GM18507 (cell line): ENCODE data around the gene CHRNB4.
"Not testable (repeated sequence)": the region's sequence is repeated elsewhere in the genome, so short reads cannot be mapped to it uniquely, and the experiment has no call there.

Source experiments
- DNase-seq: peaks from one replicate; pipeline ENCODE4 v3.0.0; 2011; ENCODE audit warnings: low read depth; ENCODE audit not compliant: insufficient read length; ENCODE audit errors: extremely low spot score
- FAIRE-seq: peaks from 2 replicates; lab custom pipeline; 2011; peaks lifted over from hg19 to GRCh38; lab: Jason Lieb, UNC

CHRNB4 gene

GRCh38 chr15:78641102-78641748 lies at the start of gene CHRNB4:
TSS of gene CHRNB4 (minus strand) at chr15:78641210. CDS start at chr15:78641133, 77 bp downstream.
- DNase-seq (no peak), FAIRE-seq (no peak)

GRCh38 chr15:78689626-78690025 lies 48.6 kb upstream of the CHRNB4 start:
- no peak for DNase-seq
- FAIRE-seq: no peak

GRCh38 chr15:78685925-78686324 lies 44.9 kb upstream of the CHRNB4 start:
- DNase-seq (no peak), FAIRE-seq (no peak)

- FAIRE-seq (no peak), DNase-seq (no peak)
These were observed 44.3 kb upstream of the CHRNB4 start for GRCh38 chr15:78685159-78685921.

- no peak for FAIRE-seq
- DNase-seq: no peak
These were observed 43.6 kb upstream of the CHRNB4 start for GRCh38 chr15:78684657-78685056.

- FAIRE-seq, DNase-seq: not testable (repeated sequence)
These were observed 42.6 kb upstream of the CHRNB4 start for GRCh38 chr15:78683599-78683998.

GRCh38 chr15:78682693-78683410 lies 41.8 kb upstream of the CHRNB4 start:
- no peak for FAIRE-seq
- no peak for DNase-seq

GRCh38 chr15:78682004-78682651 lies 41.1 kb upstream of the CHRNB4 start:
- FAIRE-seq (no peak), DNase-seq (no peak)

GRCh38 chr15:78681281-78682003 lies 40.4 kb upstream of the CHRNB4 start:
- DNase-seq: no peak
- FAIRE-seq: no peak

- FAIRE-seq: no peak
- no peak for DNase-seq
These were observed 39.5 kb upstream of the CHRNB4 start for GRCh38 chr15:78680431-78681075.

- DNase-seq (no peak), FAIRE-seq (no peak)
These were observed 38.1 kb upstream of the CHRNB4 start for GRCh38 chr15:78679089-78679511.

- FAIRE-seq (no peak), DNase-seq (no peak)
These were observed 35.6 kb upstream of the CHRNB4 start for GRCh38 chr15:78676424-78677110.

- FAIRE-seq: no peak
- DNase-seq: no peak
These were observed 34.8 kb upstream of the CHRNB4 start for GRCh38 chr15:78675617-78676360.

GRCh38 chr15:78675206-78675605 lies 34.2 kb upstream of the CHRNB4 start:
- DNase-seq: no peak
- FAIRE-seq: no peak

GRCh38 chr15:78673917-78674444 lies 33.0 kb upstream of the CHRNB4 start:
- no peak for DNase-seq
- FAIRE-seq: no peak

GRCh38 chr15:78673476-78673875 lies 32.5 kb upstream of the CHRNB4 start:
- DNase-seq (no peak), FAIRE-seq (no peak)

GRCh38 chr15:78672285-78673014 lies 31.4 kb upstream of the CHRNB4 start:
- no peak for FAIRE-seq
- DNase-seq: no peak
